H1 (cell line): ENCODE results near the gene SKOR2. TPM values are rescaled to one million over a fixed set of nuclear protein-coding genes. Genes with fewer than 3 reads are reported as not detected.

Source experiments
- GABPA ChIP-seq: IDR thresholded peaks from 2 replicates; pipeline ENCODE4 v1.6.1; 2011; ENCODE audit warnings: mild to moderate bottlenecking, low read length, moderate library complexity, borderline replicate concordance; ENCODE audit not compliant: insufficient read depth
- HDAC2 ChIP-seq, 2 experiments: fragments of 300-600 bp in 1 of 2; sonication (generic) in 1 of 2; IDR thresholded peaks; 2 replicates each; pipeline ENCODE4 v1.6.1; 2011 to 2012; ENCODE audit warnings: low read depth in 2 of 2, low read length in 2 of 2, mild to moderate bottlenecking in 2 of 2, moderate library complexity in 2 of 2, borderline replicate concordance in 1 of 2, inconsistent platforms in 1 of 2
- RAD21 ChIP-seq, 2 experiments: IDR thresholded peaks in 1 of 2; conservative IDR thresholded peaks in 1 of 2; 2 replicates each; pipeline ENCODE4 v1.6.1; 2011; ENCODE audit warnings: low read depth in 2 of 2, low read length in 2 of 2, improper control_type of control experiment in 1 of 2, inconsistent platforms in 1 of 2, mild to moderate bottlenecking in 1 of 2, moderate library complexity in 1 of 2
- SIN3A ChIP-seq, 2 experiments: IDR thresholded peaks in 1 of 2; conservative IDR thresholded peaks in 1 of 2; 2 replicates each; pipeline ENCODE4 v1.6.1; 2011 to 2012; ENCODE audit warnings: low read length in 2 of 2, improper control_type of control experiment in 1 of 2, low read depth in 1 of 2, mild to moderate bottlenecking in 1 of 2
- SUZ12 ChIP-seq: fragments of 200-600 bp; sonication (generic); IDR thresholded peaks from 2 replicates; pipeline ENCODE4 v1.6.1; 2012; ENCODE audit warnings: mild to moderate bottlenecking, inconsistent platforms, low read length, moderate library complexity, mixed read lengths
- polyA plus RNA-seq, 7 experiments: library from polyadenylated mRNA; depleted of rRNA in 3 of 7; stranded (reverse) in 5 of 7; unstranded in 2 of 7; fragments of >200 nt in 5 of 7; fragments of 200-250 nt in 2 of 7; gene quantifications; 1 replicate in 5 of 7; 2 replicates in 1 of 7; 4 replicates in 1 of 7; pipeline versions ENCODE4 v1.2.1 to v1.2.3, GENCODE V29; 2011 to 2013; ENCODE audit warnings: missing spikeins in 2 of 7, mixed read lengths in 2 of 7
- total RNA-seq: library from RNA; stranded (reverse); fragmentation: NEBNext Ultra II Directional; extraction: Animal tissue kit (Norgen Biotek cat#: 25700); gene quantifications from 2 replicates; pipeline ENCODE4 v1.2.1, GENCODE V29; 2021

Gene SKOR2
- total and polyA plus RNA-seq, 2 of the 8 experiments (the other 6 are each of a cell fraction or from before 2014, with no cell fraction given), result 0.05 to 0.11 TPM

GRCh38 chr18:47260120-47260923 lies 8.9 kb upstream of the SKOR2 start (continued):
- TF ChIP-seq GABPA, result peak; percentile 40; the same call in 1 of the 2 replicates
- TF ChIP-seq HDAC2 (IDR thresholded peaks at IDR 0.05; ENCODE audit: borderline replicate concordance in 1 of 2, low read depth in 2 of 2, low read length in 2 of 2), result peak in 1 of 2 experiments; percentile 72; a peak in 2 of 4 replicates
- TF ChIP-seq SIN3A (conservative IDR thresholded peaks at IDR 0.05 in 1 of 2, IDR thresholded peaks at IDR 0.05 in 1 of 2; ENCODE audit: low read depth in 1 of 2, low read length in 2 of 2), result peak; percentile 92 to 97; a peak in 2 of 4 replicates
- TF ChIP-seq SUZ12, result no peak
- peak; percentile 10 to 14; a peak in 2 of 4 replicates for TF ChIP-seq RAD21 (IDR thresholded peaks at IDR 0.05 in 1 of 2, conservative IDR thresholded peaks at IDR 0.05 in 1 of 2; ENCODE audit: low read depth in 2 of 2, low read length in 2 of 2)
